SU-DHL-6 (cell line): ENCODE data around the gene EXOC3.

Source experiments
- CTCF ChIP-seq: fragments of 200-600 bp; sonication (generic); IDR thresholded peaks from one replicate; pipeline ENCODE4 v1.5.1; 2017; ENCODE audit warnings: antibody characterized with exemption, mild to moderate bottlenecking, low read length, moderate library complexity; ENCODE audit not compliant: insufficient read depth, poor library complexity, severe bottlenecking
- EZH2phosphoT487 ChIP-seq: fragments of 200-600 bp; sonication (generic), shearing (Covaris generic); conservative IDR thresholded peaks from 2 replicates; pipeline ENCODE4 v1.6.1; 2018; ENCODE audit warnings: mild to moderate bottlenecking, antibody characterized with exemption, low read length, moderate library complexity, mixed read lengths

DNA sequence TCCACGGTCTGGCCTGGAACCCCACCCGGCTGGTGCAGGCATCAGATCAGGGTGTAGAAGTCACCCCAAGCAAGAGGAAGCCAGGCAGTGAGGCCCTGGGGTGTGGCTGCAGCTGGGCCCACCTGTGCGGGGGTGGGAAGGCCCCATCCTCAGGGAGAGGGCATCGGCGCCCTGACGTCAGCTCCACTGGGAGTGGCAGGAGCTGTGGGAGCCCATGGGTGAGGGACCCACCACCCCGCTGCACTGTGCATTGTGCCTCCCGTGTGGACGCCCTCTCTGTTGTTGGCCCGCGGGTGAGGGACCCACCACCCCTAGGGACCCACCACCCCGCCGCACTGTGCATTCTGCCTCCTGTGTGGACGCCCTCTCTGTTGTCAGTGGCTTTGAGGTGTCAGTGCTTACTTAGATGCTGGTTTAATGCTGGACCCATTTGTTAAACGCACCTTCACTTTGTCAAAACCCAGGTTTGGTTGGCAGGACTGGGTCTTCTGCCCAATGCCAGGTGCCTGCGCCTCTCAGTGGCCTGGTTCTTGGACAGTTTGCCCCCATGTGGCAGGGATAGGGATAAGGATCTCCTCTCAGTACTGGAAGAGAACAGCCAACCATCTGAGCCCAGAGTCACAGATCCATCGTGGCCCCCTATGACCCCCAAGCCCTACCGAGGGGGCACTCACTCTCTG, 6.9 kb upstream of the EXOC3 start:
- TF ChIP-seq CTCF (no peak), EZH2phosphoT487 (no peak)
